ENCODE results near the gene ACAA1.
"Not testable (repeated sequence)": the region's sequence is repeated elsewhere in the genome, so short reads cannot be mapped to it uniquely, and the experiment has no call there.

Gene ACAA1

DNA sequence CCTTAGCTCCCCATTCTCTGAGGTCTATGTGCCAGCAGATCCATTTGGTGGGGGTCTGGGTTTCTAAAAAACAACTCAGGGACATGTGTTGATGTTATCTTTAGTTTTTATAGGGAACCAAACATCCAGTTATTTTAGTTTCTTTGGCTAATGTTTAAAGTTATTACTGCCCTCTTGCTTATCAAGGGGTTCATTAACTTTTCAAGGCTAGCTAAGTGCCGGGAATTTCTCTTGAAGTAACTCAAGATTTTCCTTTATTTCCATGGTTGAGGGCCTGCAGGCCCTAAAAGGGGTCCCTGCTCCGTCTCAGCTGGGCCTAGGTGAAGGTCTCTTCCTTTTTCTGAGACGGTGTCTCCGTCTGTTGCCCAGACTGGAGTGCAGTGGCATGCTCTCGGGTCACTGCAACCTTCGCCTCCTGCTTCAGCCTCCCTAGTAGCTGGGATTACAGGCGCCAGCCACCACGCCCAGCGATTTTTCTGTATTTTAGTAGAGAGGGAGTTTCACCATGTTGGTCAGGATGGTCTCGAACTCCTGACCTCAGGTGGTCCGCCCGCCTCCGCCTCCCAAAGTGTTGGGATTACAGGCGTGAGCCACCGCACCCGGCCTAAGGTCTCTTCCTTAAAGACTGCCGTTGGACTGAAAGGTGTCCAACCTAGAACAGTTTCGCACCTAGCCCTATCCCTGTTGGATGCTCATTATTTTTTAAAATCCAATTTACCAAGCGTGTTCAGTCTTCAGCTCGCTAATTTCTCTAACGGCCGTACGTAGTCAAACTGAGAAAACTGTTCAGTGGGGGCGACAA, 27.1 kb upstream of the ACAA1 start:
- peak overlapping the region; percentile 29 for H3K9ac ChIP-seq (ENCODE audit: low read length)
- H3K27ac ChIP-seq (ENCODE audit: low read depth, low read length): peak overlapping the region; percentile 99
- no peaks in the 10 kb centered on the region for H3K36me3 ChIP-seq (ENCODE audit: control insufficient read depth, insufficient read depth, low read length)
- H3K4me3 ChIP-seq (ENCODE audit: low read length): peak overlapping the region; percentile 84
- H3K27me3 ChIP-seq (ENCODE audit: control insufficient read depth, insufficient read depth, low read length): no peaks in the 10 kb centered on the region
- peaks cover 4% of the 10 kb centered on the region for H3K4me1 ChIP-seq (ENCODE audit: control insufficient read depth, insufficient read depth, low read length)

- peaks cover 4% of the 10 kb centered on the region for H3K4me1 ChIP-seq (ENCODE audit: control insufficient read depth, insufficient read depth, low read length)
- no peak overlapping the region for H3K4me3 ChIP-seq (ENCODE audit: low read length)
- H3K27me3 ChIP-seq (ENCODE audit: control insufficient read depth, insufficient read depth, low read length): no peaks in the 10 kb centered on the region
- H3K9ac ChIP-seq (ENCODE audit: low read length): no peak overlapping the region
- H3K27ac ChIP-seq (ENCODE audit: low read depth, low read length): no peak overlapping the region
- no peaks in the 10 kb centered on the region for H3K36me3 ChIP-seq (ENCODE audit: control insufficient read depth, insufficient read depth, low read length)
These were observed 26.4 kb upstream of the ACAA1 start for GRCh38 chr3:38163117-38163840.

- H3K27me3 ChIP-seq (ENCODE audit: control insufficient read depth, insufficient read depth, low read length); H3K9ac ChIP-seq (ENCODE audit: low read length); H3K4me1 ChIP-seq (ENCODE audit: control insufficient read depth, insufficient read depth, low read length); H3K27ac ChIP-seq (ENCODE audit: low read depth, low read length); H3K36me3 ChIP-seq (ENCODE audit: control insufficient read depth, insufficient read depth, low read length); H3K4me3 ChIP-seq (ENCODE audit: low read length): not testable (repeated sequence)
These were observed 23.8 kb upstream of the ACAA1 start for GRCh38 chr3:38160704-38161103.

DNA sequence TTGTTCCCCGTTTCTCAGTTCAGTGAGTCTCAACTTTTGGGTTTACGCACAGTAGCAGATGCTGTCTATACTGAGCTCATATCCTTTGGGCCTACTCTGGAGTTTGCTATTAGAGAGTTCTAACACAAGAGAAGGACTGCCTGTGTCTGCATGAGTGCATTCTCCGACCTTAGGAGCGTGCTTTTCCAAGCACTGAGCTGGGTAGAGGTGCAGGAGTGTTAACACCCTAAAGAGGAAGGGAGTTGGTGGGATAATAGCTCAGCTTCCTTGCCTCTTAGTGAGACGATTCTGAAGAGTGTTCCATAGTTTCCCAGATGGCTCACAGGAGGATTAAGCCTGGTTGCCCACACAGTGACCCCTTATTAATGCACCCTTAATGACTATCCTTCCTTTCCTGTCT, 21.5 kb upstream of the ACAA1 start:
- no peak overlapping the region for H3K27ac ChIP-seq (ENCODE audit: low read depth, low read length)
- no peaks in the 10 kb centered on the region for H3K27me3 ChIP-seq (ENCODE audit: control insufficient read depth, insufficient read depth, low read length)
- H3K4me1 ChIP-seq (ENCODE audit: control insufficient read depth, insufficient read depth, low read length): no peaks in the 10 kb centered on the region
- H3K36me3 ChIP-seq (ENCODE audit: control insufficient read depth, insufficient read depth, low read length): no peaks in the 10 kb centered on the region
- no peak overlapping the region for H3K9ac ChIP-seq (ENCODE audit: low read length)
- H3K4me3 ChIP-seq (ENCODE audit: low read length): no peak overlapping the region

- Histone ChIP-seq H3K4me3 (ENCODE audit: low read length) (no peak overlapping the region), H3K4me1 (ENCODE audit: control insufficient read depth, insufficient read depth, low read length) (no peaks in the 10 kb centered on the region), H3K36me3 (ENCODE audit: control insufficient read depth, insufficient read depth, low read length) (no peaks in the 10 kb centered on the region), H3K9ac (ENCODE audit: low read length) (no peak overlapping the region), H3K27me3 (ENCODE audit: control insufficient read depth, insufficient read depth, low read length) (no peaks in the 10 kb centered on the region), H3K27ac (ENCODE audit: low read depth, low read length) (no peak overlapping the region)
These were observed 20.7 kb upstream of the ACAA1 start for GRCh38 chr3:38157595-38157994.

- H3K4me1 ChIP-seq (ENCODE audit: control insufficient read depth, insufficient read depth, low read length): no peaks in the 10 kb centered on the region
- no peak overlapping the region for H3K27ac ChIP-seq (ENCODE audit: low read depth, low read length)
- H3K4me3 ChIP-seq (ENCODE audit: low read length): no peak overlapping the region
- H3K27me3 ChIP-seq (ENCODE audit: control insufficient read depth, insufficient read depth, low read length): no peaks in the 10 kb centered on the region
- no peak overlapping the region for H3K9ac ChIP-seq (ENCODE audit: low read length)
- no peaks in the 10 kb centered on the region for H3K36me3 ChIP-seq (ENCODE audit: control insufficient read depth, insufficient read depth, low read length)
These were observed 20.2 kb upstream of the ACAA1 start for GRCh38 chr3:38157117-38157516.

DNA sequence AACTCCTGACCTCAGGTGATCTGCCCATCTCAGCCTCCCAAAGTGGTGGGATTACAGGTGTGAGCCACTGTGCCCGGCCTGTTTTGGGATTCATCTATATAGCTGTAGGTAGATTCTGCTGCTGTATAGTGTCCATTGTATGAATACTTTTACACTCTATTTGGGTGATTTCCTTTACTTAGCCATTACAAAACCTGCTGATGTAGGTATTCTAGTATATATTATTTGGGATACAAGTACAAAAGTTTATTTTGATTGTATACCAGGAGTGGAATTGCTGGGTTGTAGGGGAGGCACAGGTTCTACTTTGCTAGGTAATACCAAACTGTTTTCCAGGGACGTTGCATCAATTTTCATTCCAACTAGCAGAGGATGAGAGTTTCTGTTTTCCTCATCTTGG, 18.9 kb upstream of the ACAA1 start:
- no peak overlapping the region for H3K9ac ChIP-seq (ENCODE audit: low read length)
- H3K4me1 ChIP-seq (ENCODE audit: control insufficient read depth, insufficient read depth, low read length): no peaks in the 10 kb centered on the region
- no peaks in the 10 kb centered on the region for H3K36me3 ChIP-seq (ENCODE audit: control insufficient read depth, insufficient read depth, low read length)
- H3K27me3 ChIP-seq (ENCODE audit: control insufficient read depth, insufficient read depth, low read length): no peaks in the 10 kb centered on the region
- no peak overlapping the region for H3K27ac ChIP-seq (ENCODE audit: low read depth, low read length)
- no peak overlapping the region for H3K4me3 ChIP-seq (ENCODE audit: low read length)

- no peak overlapping the region for H3K27ac ChIP-seq (ENCODE audit: low read depth, low read length)
- no peaks in the 10 kb centered on the region for H3K36me3 ChIP-seq (ENCODE audit: control insufficient read depth, insufficient read depth, low read length)
- no peaks in the 10 kb centered on the region for H3K27me3 ChIP-seq (ENCODE audit: control insufficient read depth, insufficient read depth, low read length)
- H3K4me3 ChIP-seq (ENCODE audit: low read length): no peak overlapping the region
- no peaks in the 10 kb centered on the region for H3K4me1 ChIP-seq (ENCODE audit: control insufficient read depth, insufficient read depth, low read length)
- H3K9ac ChIP-seq (ENCODE audit: low read length): no peak overlapping the region
These were observed 17.8 kb upstream of the ACAA1 start for GRCh38 chr3:38154625-38155255.

DNA sequence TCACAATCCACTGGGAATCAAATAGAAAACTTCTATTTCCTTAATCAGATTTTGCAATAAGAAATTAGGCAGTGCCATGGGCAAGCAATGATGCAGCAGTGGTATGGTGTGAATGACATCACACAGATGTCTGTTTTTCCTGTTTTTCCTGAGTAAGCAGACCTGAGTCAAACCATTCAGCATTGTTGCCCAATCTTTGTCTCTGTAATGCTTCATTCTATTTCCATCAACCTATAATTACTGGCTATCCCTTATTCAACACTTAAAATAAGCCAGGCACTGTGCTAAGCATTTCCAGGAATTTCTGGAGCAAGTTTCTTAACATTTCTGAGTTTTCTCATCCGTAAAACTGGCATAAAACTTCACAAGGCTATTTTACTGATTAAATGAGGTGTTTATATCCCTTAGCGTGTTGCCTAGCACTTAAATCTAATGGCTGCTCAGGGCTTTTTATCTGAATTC, 17.1 kb upstream of the ACAA1 start:
- Histone ChIP-seq H3K4me3 (ENCODE audit: low read length) (no peak overlapping the region), H3K27ac (ENCODE audit: low read depth, low read length) (no peak overlapping the region), H3K27me3 (ENCODE audit: control insufficient read depth, insufficient read depth, low read length) (no peaks in the 10 kb centered on the region), H3K36me3 (ENCODE audit: control insufficient read depth, insufficient read depth, low read length) (no peaks in the 10 kb centered on the region), H3K4me1 (ENCODE audit: control insufficient read depth, insufficient read depth, low read length) (no peaks in the 10 kb centered on the region), H3K9ac (ENCODE audit: low read length) (no peak overlapping the region)

- no peak overlapping the region for H3K27ac ChIP-seq (ENCODE audit: low read depth, low read length)
- H3K9ac ChIP-seq (ENCODE audit: low read length): no peak overlapping the region
- H3K36me3 ChIP-seq (ENCODE audit: control insufficient read depth, insufficient read depth, low read length): no peaks in the 10 kb centered on the region
- H3K4me3 ChIP-seq (ENCODE audit: low read length): no peak overlapping the region
- H3K27me3 ChIP-seq (ENCODE audit: control insufficient read depth, insufficient read depth, low read length): no peaks in the 10 kb centered on the region
- H3K4me1 ChIP-seq (ENCODE audit: control insufficient read depth, insufficient read depth, low read length): no peaks in the 10 kb centered on the region
These were observed 16.3 kb upstream of the ACAA1 start for GRCh38 chr3:38153221-38153620.

DNA sequence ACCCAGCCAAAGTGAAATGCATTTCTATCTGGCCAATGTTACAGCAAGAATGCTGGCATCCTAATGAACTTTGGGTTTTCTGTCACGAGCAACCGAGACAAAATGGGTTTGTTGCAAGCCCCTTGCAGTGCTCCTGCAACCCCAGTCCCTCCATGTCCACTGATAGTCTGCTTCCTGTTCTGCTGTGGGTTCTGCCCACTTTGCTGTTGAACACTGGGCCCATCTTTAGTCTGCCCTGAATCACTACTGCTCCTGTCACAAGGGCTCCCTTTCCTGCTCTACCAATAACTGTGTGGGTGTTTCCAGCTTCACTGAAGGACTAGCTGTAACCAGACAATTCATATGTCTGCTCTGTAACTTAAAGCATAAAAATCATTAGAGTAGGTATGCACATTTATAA, 15.7 kb upstream of the ACAA1 start:
- no peaks in the 10 kb centered on the region for H3K4me1 ChIP-seq (ENCODE audit: control insufficient read depth, insufficient read depth, low read length)
- H3K9ac ChIP-seq (ENCODE audit: low read length): no peak overlapping the region
- H3K4me3 ChIP-seq (ENCODE audit: low read length): no peak overlapping the region
- H3K36me3 ChIP-seq (ENCODE audit: control insufficient read depth, insufficient read depth, low read length): no peaks in the 10 kb centered on the region
- no peaks in the 10 kb centered on the region for H3K27me3 ChIP-seq (ENCODE audit: control insufficient read depth, insufficient read depth, low read length)
- no peak overlapping the region for H3K27ac ChIP-seq (ENCODE audit: low read depth, low read length)

DNA sequence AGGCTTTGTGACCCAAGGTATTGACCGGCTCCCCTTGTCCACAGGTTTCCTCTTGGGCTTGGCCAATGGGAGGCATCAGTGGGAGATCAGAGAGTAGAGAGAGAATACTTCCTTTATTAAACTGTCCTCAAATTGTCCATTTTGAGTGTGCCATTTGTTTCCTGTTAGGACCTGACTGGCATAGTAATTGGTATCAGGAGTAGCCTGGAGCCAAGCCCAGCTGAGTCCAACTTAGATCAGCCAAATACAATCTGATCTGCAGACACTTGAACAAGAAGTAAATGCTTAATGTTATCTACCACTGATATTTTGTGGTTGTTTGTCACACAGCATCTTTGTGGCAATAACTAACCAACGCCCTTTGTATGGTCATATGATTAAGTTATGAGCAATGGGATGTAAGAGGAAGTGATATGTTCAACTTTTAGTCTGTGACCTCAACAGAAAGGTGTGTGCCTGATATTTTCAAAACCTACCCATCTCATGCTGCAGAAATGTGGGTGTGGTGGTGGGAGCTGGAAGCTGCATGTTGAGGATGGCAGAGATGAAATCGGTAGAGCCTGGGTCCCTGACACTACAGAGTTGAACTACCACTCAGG, 14.8 kb upstream of the ACAA1 start:
- Histone ChIP-seq H3K27me3 (ENCODE audit: control insufficient read depth, insufficient read depth, low read length) (no peaks in the 10 kb centered on the region), H3K27ac (ENCODE audit: low read depth, low read length) (no peak overlapping the region), H3K4me3 (ENCODE audit: low read length) (no peak overlapping the region), H3K4me1 (ENCODE audit: control insufficient read depth, insufficient read depth, low read length) (no peaks in the 10 kb centered on the region), H3K9ac (ENCODE audit: low read length) (no peak overlapping the region), H3K36me3 (ENCODE audit: control insufficient read depth, insufficient read depth, low read length) (no peaks in the 10 kb centered on the region)

Measured in rectal smooth muscle tissue (tissue), 1 donor.